Measurements from ENCODE around the gene TIMP2. TPM values are rescaled to one million over a fixed set of nuclear protein-coding genes. Genes with fewer than 3 reads are reported as not detected.

Gene TIMP2
- total RNA-seq, 2 experiments from 2014 or later: 6.2 to 7.0 TPM

GRCh38 chr17:78889531-78889930, 35.7 kb downstream of the TIMP2 start:
- peak in 3 of 14 experiments; percentile 25 to 65 (median 59) for DNase-seq
- ChIA-PET POLR2A (interaction anchor here (0.7 to 2.3 kb wide), 2 partner anchors 26 to 36 kb away, joined by 3 to 7 read pairs; partner anchors contain the start of gene TIMP2), CTCF (no interaction called here)
- peaks cover 50% of the 10 kb centered on the region for H3K4me1 Mint-ChIP-seq (ENCODE audit: low read depth)
- H3K36me3 Mint-ChIP-seq (ENCODE audit: low read depth): no peaks in the 10 kb centered on the region
- H3K27ac Mint-ChIP-seq: peak overlapping the region; percentile 83
- no peak overlapping the region for H3K4me3 Mint-ChIP-seq
- intact Hi-C loops (cut with DNase I, micrococcal nuclease): loop anchor here in 1 of 2 experiments (5.0 kb wide), 1 partner anchor 33 kb away; no protein-coding TSS in a partner anchor
- Histone ChIP-seq H3K9me3 (ENCODE audit: control insufficient read depth in 1 of 2, insufficient read depth in 1 of 2, low read length in 2 of 2) (no peaks in the 10 kb centered on the region), H3K4me1 (ENCODE audit: insufficient read depth, low read length) (peaks cover 46% of the 10 kb centered on the region), H3K27ac (ENCODE audit: low read depth in 1 of 2, low read length in 2 of 2) (peak overlapping the region; percentile 35 to 45), H3K36me3 (ENCODE audit: insufficient read depth, low read length) (no peaks in the 10 kb centered on the region), H3K27me3 (ENCODE audit: control insufficient read depth in 1 of 2, insufficient read depth in 2 of 2, low read length in 2 of 2) (no peaks in the 10 kb centered on the region), H3K4me3 (ENCODE audit: low read length) (peak overlapping the region; percentile 5)
- H3K27me3 Mint-ChIP-seq: no peaks in the 10 kb centered on the region
- H3K9me3 Mint-ChIP-seq: no peaks in the 10 kb centered on the region
- no peak for TF ChIP-seq CTCF (IDR thresholded peaks at IDR 0.05)
- no peak for ATAC-seq (ENCODE audit: poor library complexity)

GRCh38 chr17:78888941-78889518, 36.2 kb downstream of the TIMP2 start:
- DNase-seq (no peak), ATAC-seq (ENCODE audit: poor library complexity) (no peak)
- intact Hi-C loops (cut with DNase I, micrococcal nuclease): loop anchor here in 1 of 2 experiments (5.0 kb wide), 1 partner anchor 33 kb away; no protein-coding TSS in a partner anchor
- CTCF ChIA-PET: no interaction called here
- Mint-ChIP-seq H3K9me3 (no peaks in the 10 kb centered on the region), H3K4me1 (ENCODE audit: low read depth) (peaks cover 50% of the 10 kb centered on the region), H3K27me3 (no peaks in the 10 kb centered on the region), H3K4me3 (peak overlapping the region; percentile 31), H3K27ac (peak overlapping the region; percentile 83), H3K36me3 (ENCODE audit: low read depth) (no peaks in the 10 kb centered on the region)
- Histone ChIP-seq H3K36me3 (ENCODE audit: insufficient read depth, low read length) (no peaks in the 10 kb centered on the region), H3K4me1 (ENCODE audit: insufficient read depth, low read length) (peaks cover 46% of the 10 kb centered on the region), H3K27ac (ENCODE audit: low read depth in 1 of 2, low read length in 2 of 2) (peak overlapping the region; percentile 35 to 45), H3K27me3 (ENCODE audit: control insufficient read depth in 1 of 2, insufficient read depth in 2 of 2, low read length in 2 of 2) (no peaks in the 10 kb centered on the region), H3K4me3 (ENCODE audit: low read length) (peak overlapping the region; percentile 5), H3K9me3 (ENCODE audit: control insufficient read depth in 1 of 2, insufficient read depth in 1 of 2, low read length in 2 of 2) (no peaks in the 10 kb centered on the region)
- TF ChIP-seq CTCF (IDR thresholded peaks at IDR 0.05): no peak
- POLR2A ChIA-PET: interaction anchor here (0.7 to 2.3 kb wide), 2 partner anchors 27 to 36 kb away, joined by 3 to 7 read pairs; partner anchors contain the start of gene TIMP2

- H3K27ac Mint-ChIP-seq: peak overlapping the region; percentile 49
- intact Hi-C loops (cut with DNase I, micrococcal nuclease): loop anchor here in 1 of 2 experiments (5.0 kb wide), 1 partner anchor 35 kb away; no protein-coding TSS in a partner anchor
- peaks cover 54% of the 10 kb centered on the region for H3K4me1 Mint-ChIP-seq (ENCODE audit: low read depth)
These were observed 38.2 kb downstream of the TIMP2 start for GRCh38 chr17:78886954-78887353.

More at GRCh38 chr17:78886954-78887353, 38.2 kb downstream of the TIMP2 start:
- ATAC-seq (ENCODE audit: poor library complexity) (no peak), DNase-seq (no peak)
- no peaks in the 10 kb centered on the region for H3K36me3 Mint-ChIP-seq (ENCODE audit: low read depth)
- no peaks in the 10 kb centered on the region for H3K9me3 Mint-ChIP-seq
- POLR2A ChIA-PET: no interaction called here
- no peaks in the 10 kb centered on the region for H3K27me3 Mint-ChIP-seq
- H3K4me3 Mint-ChIP-seq: no peak overlapping the region
- Histone ChIP-seq H3K4me3 (ENCODE audit: low read length) (no peak overlapping the region), H3K27ac (ENCODE audit: low read depth in 1 of 2, low read length in 2 of 2) (no peak overlapping the region), H3K9me3 (ENCODE audit: control insufficient read depth in 1 of 2, insufficient read depth in 1 of 2, low read length in 2 of 2) (no peaks in the 10 kb centered on the region), H3K27me3 (ENCODE audit: control insufficient read depth in 1 of 2, insufficient read depth in 2 of 2, low read length in 2 of 2) (peaks cover 0 to 4% of the 10 kb centered on the region in 2 experiments), H3K36me3 (ENCODE audit: insufficient read depth, low read length) (no peaks in the 10 kb centered on the region), H3K4me1 (ENCODE audit: insufficient read depth, low read length) (peaks cover 52% of the 10 kb centered on the region)
- CTCF ChIA-PET: no interaction called here
- no peak for TF ChIP-seq CTCF (IDR thresholded peaks at IDR 0.05)
